Measurements from ENCODE around the gene ITM2A. TPM values are rescaled to one million over a fixed set of nuclear protein-coding genes. Genes with fewer than 3 reads are reported as not detected.

The ITM2A gene
- polyA plus RNA-seq, 3 donors = 0.25 to 1.9 (median 1.5) TPM

- no peaks in the 10 kb centered on the region for H3K4me1 Mint-ChIP-seq
- intact Hi-C loops (cut with micrococcal nuclease) = no loop called here
- Histone ChIP-seq H3K9me3 (replicated peaks in 1 of 2; ENCODE audit: control insufficient read depth in 1 of 2, insufficient read depth in 1 of 2, low read length in 2 of 2) (no peaks in the 10 kb centered on the region), H3K4me2 (replicated peaks; ENCODE audit: extremely low read depth, low read length, poor library complexity, severe bottlenecking) (no peak overlapping the region), H3K79me2 (ENCODE audit: insufficient read depth, low read length) (no peaks in the 10 kb centered on the region), H4K20me1 (ENCODE audit: insufficient read depth, low read length) (no peaks in the 10 kb centered on the region), H3K9ac (ENCODE audit: insufficient read depth, low read length, poor library complexity, severe bottlenecking) (no peak overlapping the region), H3K4me1 (ENCODE audit: control insufficient read depth in 1 of 2, insufficient read depth in 2 of 2, low read length in 2 of 2) (no peaks in the 10 kb centered on the region), H3K27me3 (ENCODE audit: control insufficient read depth in 2 of 2, insufficient read depth in 2 of 2, low read length in 2 of 2) (no peaks in the 10 kb centered on the region), H3K4me3 (replicated peaks in 1 of 3; ENCODE audit: low read depth in 2 of 3, low read length in 3 of 3) (no peak overlapping the region), H3K27ac (ENCODE audit: low read depth in 1 of 2, low read length in 2 of 2) (no peak overlapping the region), H3K36me3 (replicated peaks in 1 of 2; ENCODE audit: control insufficient read depth in 1 of 2, insufficient read depth in 2 of 2, low read length in 2 of 2) (no peaks in the 10 kb centered on the region), H2AFZ (ENCODE audit: insufficient read depth, low read depth, low read length, poor library complexity, severe bottlenecking) (no peak overlapping the region)
- H3K9me3 Mint-ChIP-seq = peaks cover 0 to 6% (median 0%) of the 10 kb centered on the region in 7 donors
- TF ChIP-seq CTCF (IDR thresholded peaks at IDR 0.05) = no peak
- no peak for DNase-seq
- WGBS (ENCODE audit: insufficient coverage) = no CpG with 5 or more reads among the region's 3 CpGs
- H3K4me3 Mint-ChIP-seq = no peak overlapping the region
- H3K27ac Mint-ChIP-seq = no peak overlapping the region
- no peaks in the 10 kb centered on the region for H3K36me3 Mint-ChIP-seq
- no peaks in the 10 kb centered on the region for H3K27me3 Mint-ChIP-seq (ENCODE audit: low read depth in 3 of 3)
These were observed 41.6 kb upstream of the ITM2A start for GRCh38 chrX:79408623-79409322.

- no peak for DNase-seq
- Histone ChIP-seq H3K36me3 (replicated peaks in 1 of 2; ENCODE audit: control insufficient read depth in 1 of 2, insufficient read depth in 2 of 2, low read length in 2 of 2) (no peaks in the 10 kb centered on the region), H3K4me2 (replicated peaks; ENCODE audit: extremely low read depth, low read length, poor library complexity, severe bottlenecking) (no peak overlapping the region), H3K4me1 (ENCODE audit: control insufficient read depth in 1 of 2, insufficient read depth in 2 of 2, low read length in 2 of 2) (no peaks in the 10 kb centered on the region), H4K20me1 (ENCODE audit: insufficient read depth, low read length) (no peaks in the 10 kb centered on the region), H3K9me3 (replicated peaks in 1 of 2; ENCODE audit: control insufficient read depth in 1 of 2, insufficient read depth in 1 of 2, low read length in 2 of 2) (no peaks in the 10 kb centered on the region), H2AFZ (ENCODE audit: insufficient read depth, low read depth, low read length, poor library complexity, severe bottlenecking) (no peak overlapping the region), H3K27ac (ENCODE audit: low read depth in 1 of 2, low read length in 2 of 2) (no peak overlapping the region), H3K27me3 (ENCODE audit: control insufficient read depth in 2 of 2, insufficient read depth in 2 of 2, low read length in 2 of 2) (no peaks in the 10 kb centered on the region), H3K9ac (ENCODE audit: insufficient read depth, low read length, poor library complexity, severe bottlenecking) (no peak overlapping the region), H3K4me3 (replicated peaks in 1 of 3; ENCODE audit: low read depth in 2 of 3, low read length in 3 of 3) (no peak overlapping the region), H3K79me2 (ENCODE audit: insufficient read depth, low read length) (no peaks in the 10 kb centered on the region)
- no peaks in the 10 kb centered on the region for H3K36me3 Mint-ChIP-seq
- H3K27ac Mint-ChIP-seq = no peak overlapping the region
- TF ChIP-seq CTCF (IDR thresholded peaks at IDR 0.05) = no peak
- H3K9me3 Mint-ChIP-seq = peaks cover 0 to 5% (median 0%) of the 10 kb centered on the region in 7 donors
- intact Hi-C loops (cut with micrococcal nuclease) = no loop called here
- H3K4me3 Mint-ChIP-seq = no peak overlapping the region
- WGBS (ENCODE audit: insufficient coverage) = no CpG with 5 or more reads among the region's 4 CpGs
- peaks cover 0 to 2% (median 0%) of the 10 kb centered on the region in 3 donors for H3K27me3 Mint-ChIP-seq (ENCODE audit: low read depth in 3 of 3)
- H3K4me1 Mint-ChIP-seq = no peaks in the 10 kb centered on the region
These were observed 33.5 kb upstream of the ITM2A start for GRCh38 chrX:79400623-79401022.
